ENCODE results near the gene LARGE1. TPM values are rescaled to one million over a fixed set of nuclear protein-coding genes. Genes with fewer than 3 reads are reported as not detected.

Gene LARGE1
- total and polyA plus RNA-seq, 9 of the 15 experiments (the other 6 are each of a cell fraction or from before 2014, with no cell fraction given) = 0.01 to 0.66 (median 0.14) TPM; not detected in 2

DNA sequence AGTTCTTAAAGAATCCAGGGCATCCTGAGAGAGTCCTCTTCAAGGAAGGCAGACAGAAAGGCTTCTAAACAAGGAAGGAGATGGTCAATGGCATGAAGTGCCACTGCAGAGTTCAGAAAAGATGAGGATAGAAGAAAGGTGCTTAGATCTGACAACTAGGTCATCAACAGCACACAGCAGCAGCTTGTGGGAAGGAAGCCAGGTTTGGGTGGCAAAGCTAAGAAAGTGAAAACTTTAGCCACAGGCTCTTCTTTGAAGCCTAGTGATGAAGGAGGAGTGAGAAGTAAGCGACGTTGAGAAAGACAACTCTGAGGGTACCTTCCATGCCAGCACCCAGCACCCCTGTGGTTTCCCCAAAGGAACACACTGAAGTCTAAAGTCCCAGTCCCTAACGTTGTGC is 92.0 kb downstream of the LARGE1 start:
- H3K27ac ChIP-seq (ENCODE audit: extremely low read depth, low read depth, low read length) = no peak overlapping the region
- no peaks in the 10 kb centered on the region for H3K79me2 ChIP-seq (ENCODE audit: control insufficient read depth, insufficient read depth, low read length)
- H4K20me1 ChIP-seq (replicated peaks; ENCODE audit: control insufficient read depth, insufficient read depth, low read length) = no peaks in the 10 kb centered on the region
- H2AFZ ChIP-seq (ENCODE audit: low read depth, low read length) = no peak overlapping the region
- intact Hi-C loops (cut with micrococcal nuclease) = no loop called here
- no peak for FAIRE-seq
- no peaks in the 10 kb centered on the region for H3K27me3 ChIP-seq (ENCODE audit: control insufficient read depth in 2 of 2, insufficient read depth in 2 of 2, low read length in 2 of 2)
- ChIA-PET CTCF (ENCODE audit: low intra/inter-chr PET ratio) (no interaction called here), POLR2A (no interaction called here)
- no peak for DNase-seq (ENCODE audit: extremely low read depth in 1 of 4, low spot score in 3 of 4)
- H3K9me1 ChIP-seq (ENCODE audit: control insufficient read depth, insufficient read depth, low read length) = no peaks in the 10 kb centered on the region
- H3K4me1 ChIP-seq (replicated peaks in 1 of 2; ENCODE audit: control insufficient read depth in 2 of 2, insufficient read depth in 2 of 2, low read length in 2 of 2) = no peaks in the 10 kb centered on the region
- H3K9ac ChIP-seq (ENCODE audit: insufficient read depth in 1 of 2, low read depth in 2 of 2, low read length in 2 of 2) = no peak overlapping the region
- WGBS (ENCODE audit: insufficient coverage, low coverage, missing lambda C conversion rate) = 0% methylated on average over 3 of the region's 3 CpGs
- no peaks in the 10 kb centered on the region for H3K36me3 ChIP-seq (ENCODE audit: control insufficient read depth, insufficient read depth, low read length)
- no peak for ATAC-seq
- no peak overlapping the region for H3K4me3 ChIP-seq
- H3K4me2 ChIP-seq (ENCODE audit: insufficient read depth, low read length) = no peak overlapping the region
- TF ChIP-seq, protein P1, sequence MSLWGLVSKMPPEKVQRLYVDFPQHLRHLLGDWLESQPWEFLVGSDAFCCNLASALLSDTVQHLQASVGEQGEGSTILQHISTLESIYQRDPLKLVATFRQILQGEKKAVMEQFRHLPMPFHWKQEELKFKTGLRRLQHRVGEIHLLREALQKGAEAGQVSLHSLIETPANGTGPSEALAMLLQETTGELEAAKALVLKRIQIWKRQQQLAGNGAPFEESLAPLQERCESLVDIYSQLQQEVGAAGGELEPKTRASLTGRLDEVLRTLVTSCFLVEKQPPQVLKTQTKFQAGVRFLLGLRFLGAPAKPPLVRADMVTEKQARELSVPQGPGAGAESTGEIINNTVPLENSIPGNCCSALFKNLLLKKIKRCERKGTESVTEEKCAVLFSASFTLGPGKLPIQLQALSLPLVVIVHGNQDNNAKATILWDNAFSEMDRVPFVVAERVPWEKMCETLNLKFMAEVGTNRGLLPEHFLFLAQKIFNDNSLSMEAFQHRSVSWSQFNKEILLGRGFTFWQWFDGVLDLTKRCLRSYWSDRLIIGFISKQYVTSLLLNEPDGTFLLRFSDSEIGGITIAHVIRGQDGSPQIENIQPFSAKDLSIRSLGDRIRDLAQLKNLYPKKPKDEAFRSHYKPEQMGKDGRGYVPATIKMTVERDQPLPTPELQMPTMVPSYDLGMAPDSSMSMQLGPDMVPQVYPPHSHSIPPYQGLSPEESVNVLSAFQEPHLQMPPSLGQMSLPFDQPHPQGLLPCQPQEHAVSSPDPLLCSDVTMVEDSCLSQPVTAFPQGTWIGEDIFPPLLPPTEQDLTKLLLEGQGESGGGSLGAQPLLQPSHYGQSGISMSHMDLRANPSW (CRISPR knock-in tag; IDR thresholded peaks at IDR 0.05) = no peak
- TF ChIP-seq, protein P2, sequence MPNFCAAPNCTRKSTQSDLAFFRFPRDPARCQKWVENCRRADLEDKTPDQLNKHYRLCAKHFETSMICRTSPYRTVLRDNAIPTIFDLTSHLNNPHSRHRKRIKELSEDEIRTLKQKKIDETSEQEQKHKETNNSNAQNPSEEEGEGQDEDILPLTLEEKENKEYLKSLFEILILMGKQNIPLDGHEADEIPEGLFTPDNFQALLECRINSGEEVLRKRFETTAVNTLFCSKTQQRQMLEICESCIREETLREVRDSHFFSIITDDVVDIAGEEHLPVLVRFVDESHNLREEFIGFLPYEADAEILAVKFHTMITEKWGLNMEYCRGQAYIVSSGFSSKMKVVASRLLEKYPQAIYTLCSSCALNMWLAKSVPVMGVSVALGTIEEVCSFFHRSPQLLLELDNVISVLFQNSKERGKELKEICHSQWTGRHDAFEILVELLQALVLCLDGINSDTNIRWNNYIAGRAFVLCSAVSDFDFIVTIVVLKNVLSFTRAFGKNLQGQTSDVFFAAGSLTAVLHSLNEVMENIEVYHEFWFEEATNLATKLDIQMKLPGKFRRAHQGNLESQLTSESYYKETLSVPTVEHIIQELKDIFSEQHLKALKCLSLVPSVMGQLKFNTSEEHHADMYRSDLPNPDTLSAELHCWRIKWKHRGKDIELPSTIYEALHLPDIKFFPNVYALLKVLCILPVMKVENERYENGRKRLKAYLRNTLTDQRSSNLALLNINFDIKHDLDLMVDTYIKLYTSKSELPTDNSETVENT (CRISPR knock-in tag; IDR thresholded peaks at IDR 0.05) = no peak
- TF ChIP-seq, protein P3, sequence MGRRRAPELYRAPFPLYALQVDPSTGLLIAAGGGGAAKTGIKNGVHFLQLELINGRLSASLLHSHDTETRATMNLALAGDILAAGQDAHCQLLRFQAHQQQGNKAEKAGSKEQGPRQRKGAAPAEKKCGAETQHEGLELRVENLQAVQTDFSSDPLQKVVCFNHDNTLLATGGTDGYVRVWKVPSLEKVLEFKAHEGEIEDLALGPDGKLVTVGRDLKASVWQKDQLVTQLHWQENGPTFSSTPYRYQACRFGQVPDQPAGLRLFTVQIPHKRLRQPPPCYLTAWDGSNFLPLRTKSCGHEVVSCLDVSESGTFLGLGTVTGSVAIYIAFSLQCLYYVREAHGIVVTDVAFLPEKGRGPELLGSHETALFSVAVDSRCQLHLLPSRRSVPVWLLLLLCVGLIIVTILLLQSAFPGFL (CRISPR knock-in tag; IDR thresholded peaks at IDR 0.05) = no peak
- TF ChIP-seq ZNF311 (CRISPR knock-in tag; IDR thresholded peaks at IDR 0.05) (no peak), NR2C2 (CRISPR knock-in tag; IDR thresholded peaks at IDR 0.05) (no peak), NR2C2 (tag; IDR thresholded peaks at IDR 0.05) (no peak)
- TF ChIP-seq, protein P4, sequence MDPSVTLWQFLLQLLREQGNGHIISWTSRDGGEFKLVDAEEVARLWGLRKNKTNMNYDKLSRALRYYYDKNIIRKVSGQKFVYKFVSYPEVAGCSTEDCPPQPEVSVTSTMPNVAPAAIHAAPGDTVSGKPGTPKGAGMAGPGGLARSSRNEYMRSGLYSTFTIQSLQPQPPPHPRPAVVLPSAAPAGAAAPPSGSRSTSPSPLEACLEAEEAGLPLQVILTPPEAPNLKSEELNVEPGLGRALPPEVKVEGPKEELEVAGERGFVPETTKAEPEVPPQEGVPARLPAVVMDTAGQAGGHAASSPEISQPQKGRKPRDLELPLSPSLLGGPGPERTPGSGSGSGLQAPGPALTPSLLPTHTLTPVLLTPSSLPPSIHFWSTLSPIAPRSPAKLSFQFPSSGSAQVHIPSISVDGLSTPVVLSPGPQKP (CRISPR knock-in tag; IDR thresholded peaks at IDR 0.05) = no peak
- BruUV-seq (replicated peaks) = no TSS peak
- H3K9me3 ChIP-seq (replicated peaks; ENCODE audit: control insufficient read depth, insufficient read depth, low read depth, low read length) = no peaks in the 10 kb centered on the region
- in situ Hi-C loops (cut with MboI) = no loop called here

Data from K562 (cell line).